IPS-18a (cell line): Measurements from ENCODE around the gene ARCN1.

Experiments
- H3K27ac ChIP-seq: one replicate; pipeline ENCODE4 v1.5.1; 2013; ENCODE audit warnings: low read length
- H3K27me3 ChIP-seq: one replicate; pipeline ENCODE4 v1.6.1; 2013; ENCODE audit warnings: mild to moderate bottlenecking, low read length; ENCODE audit not compliant: control insufficient read depth, insufficient read depth
- H3K36me3 ChIP-seq: one replicate; pipeline ENCODE4 v1.6.1; 2013; ENCODE audit warnings: low read depth, low read length; ENCODE audit not compliant: control insufficient read depth
- H3K4me1 ChIP-seq: one replicate; pipeline ENCODE4 v1.6.1; 2013; ENCODE audit warnings: low read depth, low read length; ENCODE audit not compliant: control insufficient read depth
- H3K4me3 ChIP-seq: one replicate; pipeline ENCODE4 v1.5.1; 2013; ENCODE audit warnings: low read length
- H3K9ac ChIP-seq: one replicate; pipeline ENCODE4 v1.6.1; 2013; ENCODE audit warnings: mild to moderate bottlenecking, low read length, moderate library complexity
- H3K9me3 ChIP-seq: one replicate; pipeline ENCODE4 v1.6.1; 2013; ENCODE audit warnings: low read depth, low read length; ENCODE audit not compliant: control insufficient read depth

The ARCN1 gene

GRCh38 chr11:118628031-118628430 lies 55.8 kb downstream of the ARCN1 start:
- H3K27ac ChIP-seq, result no peak overlapping the region
- no peaks in the 10 kb centered on the region for H3K27me3 ChIP-seq
- no peaks in the 10 kb centered on the region for H3K9me3 ChIP-seq
- H3K4me3 ChIP-seq, result no peak overlapping the region
- peaks cover 35% of the 10 kb centered on the region for H3K36me3 ChIP-seq
- no peaks in the 10 kb centered on the region for H3K4me1 ChIP-seq
- H3K9ac ChIP-seq, result no peak overlapping the region

- H3K36me3 ChIP-seq, result peaks cover 35% of the 10 kb centered on the region
- no peaks in the 10 kb centered on the region for H3K9me3 ChIP-seq
- H3K27me3 ChIP-seq, result no peaks in the 10 kb centered on the region
- no peak overlapping the region for H3K4me3 ChIP-seq
- no peak overlapping the region for H3K27ac ChIP-seq
- no peak overlapping the region for H3K9ac ChIP-seq
- peaks cover under 1% of the 10 kb centered on the region for H3K4me1 ChIP-seq
These were observed 56.2 kb downstream of the ARCN1 start for GRCh38 chr11:118628432-118628831.

- Histone ChIP-seq H3K9ac (no peak overlapping the region), H3K9me3 (no peaks in the 10 kb centered on the region), H3K4me3 (no peak overlapping the region), H3K27ac (no peak overlapping the region), H3K4me1 (peaks cover 6% of the 10 kb centered on the region), H3K27me3 (no peaks in the 10 kb centered on the region), H3K36me3 (peaks cover 35% of the 10 kb centered on the region)
These were observed 56.8 kb downstream of the ARCN1 start for GRCh38 chr11:118628861-118629549.

- H3K27ac ChIP-seq, result no peak overlapping the region
- H3K27me3 ChIP-seq, result no peaks in the 10 kb centered on the region
- H3K36me3 ChIP-seq, result peaks cover 34% of the 10 kb centered on the region
- H3K9ac ChIP-seq, result no peak overlapping the region
- H3K4me3 ChIP-seq, result no peak overlapping the region
- no peaks in the 10 kb centered on the region for H3K9me3 ChIP-seq
- H3K4me1 ChIP-seq, result peaks cover 9% of the 10 kb centered on the region
These were observed 57.8 kb downstream of the ARCN1 start for GRCh38 chr11:118629761-118630661.

GRCh38 chr11:118631142-118631909 lies 59.1 kb downstream of the ARCN1 start:
- Histone ChIP-seq H3K27ac (no peak overlapping the region), H3K9ac (no peak overlapping the region), H3K4me1 (peaks cover 20% of the 10 kb centered on the region), H3K9me3 (no peaks in the 10 kb centered on the region), H3K27me3 (no peaks in the 10 kb centered on the region), H3K36me3 (peaks cover 28% of the 10 kb centered on the region), H3K4me3 (no peak overlapping the region)

GRCh38 chr11:118632577-118633318 lies 60.5 kb downstream of the ARCN1 start:
- Histone ChIP-seq H3K9me3 (no peaks in the 10 kb centered on the region), H3K4me3 (no peak overlapping the region), H3K36me3 (peaks cover 25% of the 10 kb centered on the region), H3K4me1 (peaks cover 20% of the 10 kb centered on the region), H3K27me3 (no peaks in the 10 kb centered on the region), H3K9ac (no peak overlapping the region), H3K27ac (no peak overlapping the region)

- Histone ChIP-seq H3K27ac (no peak overlapping the region), H3K27me3 (no peaks in the 10 kb centered on the region), H3K36me3 (peaks cover 23% of the 10 kb centered on the region)
These were observed 61.1 kb downstream of the ARCN1 start for GRCh38 chr11:118633319-118633690.

GRCh38 chr11:118633979-118634378 lies 61.8 kb downstream of the ARCN1 start:
- Histone ChIP-seq H3K9ac (peak overlapping the region; percentile 86), H3K27me3 (no peaks in the 10 kb centered on the region), H3K9me3 (no peaks in the 10 kb centered on the region), H3K4me1 (peaks cover 20% of the 10 kb centered on the region), H3K27ac (no peak overlapping the region), H3K36me3 (peaks cover 17% of the 10 kb centered on the region), H3K4me3 (peak overlapping the region; percentile 62)

More at GRCh38 chr11:118633319-118633690, 61.1 kb downstream of the ARCN1 start:
- Histone ChIP-seq H3K4me1 (peaks cover 20% of the 10 kb centered on the region), H3K4me3 (no peak overlapping the region), H3K9me3 (no peaks in the 10 kb centered on the region), H3K9ac (no peak overlapping the region)

GRCh38 chr11:118634431-118635236 lies 62.4 kb downstream of the ARCN1 start:
- H3K9ac ChIP-seq, result peak overlapping the region; percentile 86
- peak overlapping the region; percentile 74 for H3K27ac ChIP-seq
- H3K9me3 ChIP-seq, result no peaks in the 10 kb centered on the region
- H3K27me3 ChIP-seq, result no peaks in the 10 kb centered on the region
- H3K4me3 ChIP-seq, result peak overlapping the region; percentile 62
- H3K36me3 ChIP-seq, result peaks cover 16% of the 10 kb centered on the region
- peaks cover 20% of the 10 kb centered on the region for H3K4me1 ChIP-seq

- Histone ChIP-seq H3K4me3 (peak overlapping the region; percentile 62), H3K36me3 (peaks cover 21% of the 10 kb centered on the region), H3K9ac (peak overlapping the region; percentile 86), H3K9me3 (no peaks in the 10 kb centered on the region), H3K4me1 (peaks cover 20% of the 10 kb centered on the region), H3K27me3 (no peaks in the 10 kb centered on the region), H3K27ac (peak overlapping the region; percentile 74)
These were observed 63.0 kb downstream of the ARCN1 start for GRCh38 chr11:118635237-118635591.
